GM18909 (cell line): ENCODE results near the gene ABHD17A.
A peak's percentile ranks its signal among the peaks of the same experiment; 100 is the strongest.

Experiments used
- ATAC-seq: cut with Tn5 transposase; IDR thresholded peaks from one replicate; pipeline ENCODE4 v1.9.1; 2021; ENCODE audit warnings: mild to moderate bottlenecking; ENCODE audit not compliant: unreplicated experiment, poor library complexity

Gene ABHD17A

GRCh38 chr19:1885398-1886119 is at the start of gene ABHD17A:
Gene ABHD17A, minus strand, starts transcription at chr19:1885496. Its CDS starts 3,930 bp downstream, at chr19:1881566.
- peak; percentile 81 for ATAC-seq

- no peak for ATAC-seq
Measured at GRCh38 chr19:1933942-1934341, 48.6 kb upstream of the ABHD17A start.

DNA sequence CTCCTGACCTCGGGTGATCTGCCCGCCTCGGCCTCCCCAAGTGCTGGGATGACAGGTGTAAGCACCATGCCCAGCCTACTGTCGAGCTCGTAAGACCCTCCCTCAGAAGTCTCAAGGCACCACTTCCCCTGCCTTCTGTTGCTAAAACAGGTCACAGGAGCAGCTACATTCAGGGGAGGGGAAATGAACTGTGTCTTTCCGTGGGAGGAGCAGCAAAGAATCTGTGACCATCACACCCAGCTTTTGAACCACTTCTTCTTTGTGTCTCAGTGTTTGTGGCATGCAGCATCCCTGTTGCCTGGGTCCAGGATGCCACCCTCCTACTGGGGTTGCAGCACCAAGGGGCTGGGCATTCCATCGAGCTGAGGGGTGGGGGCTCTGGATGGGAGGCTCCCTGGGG is 47.9 kb upstream of the ABHD17A start:
- ATAC-seq, result no peak

DNA sequence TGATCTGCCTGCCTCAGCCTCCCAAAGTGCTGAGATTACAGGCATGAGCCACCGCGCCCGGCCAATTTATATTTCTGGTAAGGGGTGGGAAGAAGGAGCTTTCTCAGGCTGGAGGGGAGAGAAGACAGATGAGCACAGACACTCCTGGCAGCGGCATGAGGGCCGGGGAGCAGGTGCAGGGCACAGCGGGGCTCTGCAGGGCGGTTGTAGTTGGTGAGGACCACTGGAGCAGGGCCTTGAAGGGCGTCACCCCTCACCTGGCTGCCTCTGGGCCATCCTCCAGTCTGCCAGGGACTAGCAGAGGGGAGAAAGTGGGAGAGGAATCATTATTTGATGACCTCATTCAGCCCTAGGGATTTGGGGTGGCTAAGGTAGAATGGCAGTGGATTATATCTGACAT is 47.1 kb upstream of the ABHD17A start:
- ATAC-seq, result no peak

- no peak for ATAC-seq
Measured at GRCh38 chr19:1931445-1931844, 46.1 kb upstream of the ABHD17A start.

- no peak for ATAC-seq
Measured at GRCh38 chr19:1929021-1929742, 43.9 kb upstream of the ABHD17A start.

DNA sequence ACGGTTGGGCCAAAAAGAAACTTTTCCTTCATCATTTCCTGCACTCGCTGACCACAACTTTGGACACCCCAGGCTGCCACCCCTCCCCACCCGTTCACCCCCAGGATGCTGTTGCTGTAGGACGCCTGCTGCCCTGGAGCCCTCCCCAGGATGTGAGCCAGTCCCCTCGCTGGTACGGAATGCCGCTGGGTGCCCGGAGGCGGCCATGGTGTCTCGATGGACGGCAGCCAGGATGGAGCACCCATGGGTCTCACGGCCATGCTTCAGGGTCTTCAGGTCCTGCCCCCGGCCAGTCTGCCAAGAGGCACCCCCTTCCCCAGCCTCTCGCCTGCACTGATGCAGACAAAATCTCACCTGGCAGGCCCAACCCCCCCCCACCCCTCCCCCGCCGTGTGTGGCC is 40.2 kb upstream of the ABHD17A start:
- ATAC-seq, result no peak

GRCh38 chr19:1924320-1924961 is 39.1 kb upstream of the ABHD17A start:
- ATAC-seq, result no peak

DNA sequence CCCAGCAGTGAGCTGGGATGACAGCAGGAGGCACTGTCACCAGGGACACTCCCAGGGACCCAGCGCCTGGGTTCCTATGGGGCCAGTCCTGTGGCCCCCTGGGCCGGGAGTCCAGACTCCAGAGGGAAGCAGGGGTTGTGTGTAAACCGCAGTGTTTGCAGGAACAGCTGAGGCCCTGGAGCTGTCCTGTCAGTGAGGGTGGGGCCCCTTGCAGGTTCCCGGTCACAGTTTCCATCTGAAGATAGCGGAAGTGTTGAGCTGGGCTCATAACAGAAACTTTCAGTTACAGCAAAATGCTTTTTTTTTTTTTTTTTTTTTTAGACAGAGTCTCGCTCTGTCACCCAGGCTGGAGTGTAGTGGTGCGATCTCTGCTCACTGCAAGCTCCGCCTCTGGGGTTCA is 38.0 kb upstream of the ABHD17A start:
- no peak for ATAC-seq

DNA sequence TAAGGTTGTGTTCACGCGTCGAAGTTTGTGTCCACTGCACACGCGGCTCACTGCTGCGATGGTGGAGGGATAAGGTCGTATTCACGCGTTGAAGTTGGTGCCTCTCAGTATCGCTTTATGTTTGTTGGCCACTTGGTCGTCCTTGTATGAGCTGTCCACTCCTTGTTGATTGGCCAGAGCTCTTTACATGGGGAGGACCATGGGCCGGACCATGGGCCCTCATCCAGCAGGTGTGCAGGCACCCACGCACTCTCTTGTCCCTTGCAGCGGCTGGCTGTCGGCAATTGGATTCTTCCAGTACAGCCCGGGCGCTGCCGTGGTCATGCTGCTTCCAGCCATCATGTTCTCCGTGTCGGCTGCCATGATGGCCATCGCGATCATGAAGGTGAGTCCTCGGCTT is 37.5 kb upstream of the ABHD17A start:
- ATAC-seq, result no peak

DNA sequence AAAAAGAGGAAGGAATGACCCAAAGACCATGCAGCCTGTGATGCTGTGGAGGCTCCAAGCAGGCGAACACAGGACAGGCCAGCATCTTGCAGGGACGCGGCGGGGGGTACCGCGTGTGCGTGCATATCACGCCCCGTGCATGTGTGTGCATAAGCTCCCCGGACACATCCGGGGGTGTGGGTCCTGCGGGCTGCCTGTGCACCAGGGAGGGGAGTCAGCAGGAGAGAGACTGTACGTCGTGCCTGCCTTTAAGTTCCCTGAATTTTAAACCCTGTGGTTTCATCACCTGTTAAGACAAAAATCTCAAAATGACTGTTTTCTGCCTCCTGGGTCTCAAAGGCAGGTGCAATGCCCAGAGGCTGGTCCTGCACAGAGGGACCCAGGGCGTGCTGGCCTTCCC is 36.5 kb upstream of the ABHD17A start:
- ATAC-seq, result no peak

DNA sequence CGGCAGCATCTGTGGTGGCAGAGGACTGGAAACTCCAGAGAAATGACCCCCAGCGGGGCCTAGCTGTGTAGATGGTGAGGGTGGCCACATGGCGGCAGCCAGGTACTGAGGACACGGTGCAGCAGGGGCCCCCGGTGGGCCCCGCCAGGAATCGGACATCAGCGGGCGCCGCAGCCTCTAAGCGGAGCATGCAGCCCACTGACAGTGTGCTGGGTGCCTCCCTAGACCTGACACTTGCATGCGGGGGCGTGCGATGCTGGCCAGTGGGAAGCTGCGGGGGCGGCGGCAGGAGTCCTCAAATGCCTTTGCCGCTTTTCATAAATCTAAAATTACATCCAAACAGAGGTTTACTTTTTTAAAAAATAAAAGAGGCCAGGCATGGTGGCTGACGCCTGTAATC is 36.0 kb upstream of the ABHD17A start:
- ATAC-seq, result no peak

DNA sequence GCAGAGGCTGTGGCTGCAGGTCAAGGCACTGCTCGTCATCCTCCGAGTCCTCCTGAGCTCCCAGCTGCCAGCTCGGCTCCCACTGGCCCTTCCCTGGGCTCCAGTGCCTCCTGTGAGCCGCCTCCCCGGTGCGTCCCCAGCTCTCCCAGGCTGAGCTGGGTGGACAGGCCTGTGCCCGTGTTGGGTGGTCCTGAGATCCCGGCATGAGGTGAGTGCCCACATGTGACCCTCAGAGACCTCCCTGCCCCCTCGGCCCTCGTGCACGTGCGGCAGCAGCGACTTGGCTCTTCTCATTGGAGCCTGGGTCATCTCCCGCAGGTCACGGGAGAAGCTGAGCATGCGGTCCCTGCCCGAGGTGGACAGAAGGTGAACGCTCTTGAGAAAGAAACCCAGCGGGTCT is 35.3 kb upstream of the ABHD17A start:
- ATAC-seq, result no peak

- no peak for ATAC-seq
Measured at GRCh38 chr19:1918975-1919374, 33.7 kb upstream of the ABHD17A start.

GRCh38 chr19:1917926-1918325 is 32.6 kb upstream of the ABHD17A start:
- ATAC-seq, result no peak

DNA sequence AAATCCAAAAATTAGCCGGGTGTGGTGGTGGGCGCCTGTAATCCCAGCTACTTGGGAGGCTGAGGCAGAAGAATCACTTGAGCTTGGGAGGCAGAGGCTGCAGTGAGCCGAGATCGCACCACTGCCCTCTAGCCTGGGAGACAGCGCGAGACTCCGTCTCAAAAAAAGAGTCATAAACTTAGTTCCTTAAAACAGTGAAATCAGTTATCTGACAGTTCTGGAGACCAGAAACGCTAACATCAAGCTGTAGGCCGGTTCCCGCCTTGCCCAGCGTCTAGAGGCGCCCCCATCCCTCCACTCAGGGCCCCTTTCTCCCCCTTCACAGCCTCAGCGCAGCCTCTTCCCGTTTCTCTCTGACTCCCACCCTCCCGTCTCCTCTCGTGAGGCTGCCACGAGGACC is 31.9 kb upstream of the ABHD17A start:
- no peak for ATAC-seq

GRCh38 chr19:1914826-1915341 is 29.6 kb upstream of the ABHD17A start:
- ATAC-seq, result no peak

DNA sequence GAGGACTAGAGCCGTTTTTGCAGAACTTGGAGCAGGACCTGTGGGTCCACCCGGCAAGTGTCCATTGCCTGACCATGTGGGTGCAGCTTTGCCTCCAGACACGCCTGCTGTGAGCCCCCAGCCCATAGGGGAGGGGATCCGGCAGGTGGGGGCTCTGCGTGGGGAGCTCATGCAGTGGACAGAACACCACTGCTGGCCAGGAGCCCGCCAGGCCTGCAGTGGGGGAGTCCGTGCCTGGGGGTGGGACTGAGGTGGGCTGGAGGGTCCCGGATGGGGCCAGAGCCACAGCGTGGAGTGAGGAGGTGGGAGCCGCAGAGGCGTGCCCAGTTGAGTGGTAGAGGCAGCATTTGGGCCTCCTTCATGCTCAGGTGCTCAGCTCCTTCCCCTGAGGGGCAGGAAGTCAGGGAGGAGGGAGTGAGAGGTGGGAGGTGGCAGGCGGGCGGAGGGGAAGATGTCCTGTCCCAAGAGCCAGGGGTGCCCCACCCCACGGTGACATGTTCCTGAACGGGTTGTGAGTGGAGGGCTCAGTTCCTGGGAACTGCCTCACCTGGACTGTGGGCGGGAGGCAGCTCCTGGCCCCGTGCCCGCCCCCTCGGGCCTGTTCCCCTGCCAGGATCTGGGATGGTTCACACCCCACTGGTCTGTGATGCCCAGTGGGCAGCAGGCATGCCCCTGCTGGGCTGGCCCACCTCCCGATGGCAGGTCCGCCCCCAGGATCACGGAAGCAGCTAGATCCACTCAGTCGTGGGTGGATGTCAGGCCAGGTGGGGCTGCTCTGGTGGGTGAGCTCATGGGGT is 28.7 kb upstream of the ABHD17A start:
- no peak for ATAC-seq

DNA sequence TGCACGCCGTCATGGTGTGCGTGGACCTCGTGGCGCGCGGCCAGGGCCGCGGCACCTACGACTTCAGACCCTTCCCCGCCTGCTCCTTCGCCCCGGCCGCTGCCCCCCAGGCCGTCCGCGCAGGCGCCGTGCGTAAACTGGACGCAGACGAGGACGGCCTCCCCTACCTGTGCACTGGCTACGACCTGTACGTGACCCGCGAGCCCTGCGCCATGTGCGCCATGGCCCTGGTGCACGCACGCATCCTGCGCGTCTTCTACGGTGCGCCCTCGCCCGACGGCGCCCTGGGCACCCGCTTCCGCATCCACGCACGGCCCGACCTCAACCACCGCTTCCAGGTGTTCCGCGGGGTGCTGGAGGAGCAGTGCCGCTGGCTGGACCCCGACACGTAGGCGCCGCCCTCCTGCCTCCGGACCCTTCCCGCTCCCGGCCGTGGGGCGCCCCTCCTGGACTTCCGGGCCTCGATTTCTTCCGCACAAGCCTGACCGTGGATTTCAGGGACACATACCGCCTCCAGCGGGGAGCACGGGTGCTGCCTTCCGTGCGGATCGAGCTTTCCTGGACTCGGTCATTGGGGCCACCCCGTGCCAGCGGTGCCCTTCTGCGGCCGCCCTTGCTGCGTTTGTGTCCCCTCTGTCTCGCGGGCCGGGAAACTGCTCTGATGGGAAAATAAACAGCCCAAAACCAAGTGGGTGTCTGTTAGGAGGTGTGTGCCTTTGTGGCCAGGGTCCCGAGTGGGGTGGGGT is 27.6 kb upstream of the ABHD17A start:
- no peak for ATAC-seq

- no peak for ATAC-seq
Measured at GRCh38 chr19:1911995-1912394, 26.7 kb upstream of the ABHD17A start.
